Panc1 (cell line): Measurements from ENCODE around the gene ELAC1. TPM values are rescaled to one million over a fixed set of nuclear protein-coding genes. Genes with fewer than 3 reads are reported as not detected.

Source experiments
- ATAC-seq: fragments of 200-7000 bp; cut with Tn5 transposase; 2 replicates; pipeline ENCODE4 v1.9.1; 2020; ENCODE audit warnings: mild to moderate bottlenecking, moderate library complexity
- BruUV-seq: library from RNA; stranded (reverse); fragments of 400-500 nt; replicated peaks from 2 replicates; lab custom pipeline; 2021; lab: Mats Ljungman, UMichigan
- CTCF ChIA-PET: fragments of 300-600 bp; sonication (Branson Sonifier 250); formaldehyde crosslinking; loops from one replicate; lab custom pipeline; 2022; ENCODE audit warnings: antibody characterized with exemption; lab: Charles Lee
- POLR2A ChIA-PET: fragments of 300-600 bp; sonication (Branson Sonifier 250); formaldehyde crosslinking; loops from one replicate; lab custom pipeline; 2022; ENCODE audit warnings: antibody characterized with exemption; lab: Charles Lee
- DNase-seq: peaks from one replicate; pipeline ENCODE4 v3.0.0-alpha.2; 2010; ENCODE audit warnings: low read depth, low spot score
- H3K27ac ChIP-seq: 2 replicates; pipeline ENCODE4 v1.5.1; 2011; ENCODE audit warnings: mild to moderate bottlenecking, low read length, inconsistent platforms
- H3K27me3 ChIP-seq: fragments of 200-500 bp; sonication (Bioruptor generic); 2 replicates; pipeline ENCODE4 v1.6.0; 2014; ENCODE audit warnings: low read length, inconsistent platforms; ENCODE audit not compliant: control insufficient read depth, insufficient read depth
- H3K36me3 ChIP-seq: fragments of 200-500 bp; sonication (Bioruptor generic); 2 replicates; pipeline ENCODE4 v1.5.1; 2014; ENCODE audit warnings: inconsistent platforms, mild to moderate bottlenecking, low read length, moderate library complexity; ENCODE audit not compliant: control insufficient read depth, insufficient read depth
- H3K4me1 ChIP-seq: 2 replicates; pipeline ENCODE4 v1.5.1; 2011; ENCODE audit warnings: inconsistent platforms, mild to moderate bottlenecking, low read length, moderate library complexity; ENCODE audit not compliant: control insufficient read depth, insufficient read depth
- H3K4me3 ChIP-seq, 2 experiments: 2 replicates each; pipeline ENCODE4 v1.5.1; 2011 to 2012; ENCODE audit warnings: low read depth in 2 of 2, low read length in 2 of 2, mild to moderate bottlenecking in 2 of 2, inconsistent platforms in 1 of 2, moderate library complexity in 1 of 2
- H3K9me3 ChIP-seq: fragments of 200-500 bp; sonication (Bioruptor generic); 2 replicates; pipeline ENCODE4 v1.5.1; 2014; ENCODE audit warnings: low read depth, mild to moderate bottlenecking, inconsistent platforms, low read length, moderate library complexity; ENCODE audit not compliant: control insufficient read depth, insufficient read depth
- POLR2AphosphoS5 ChIP-seq: IDR thresholded peaks from 2 replicates; pipeline ENCODE4 v1.6.1; 2012; ENCODE audit warnings: mild to moderate bottlenecking, low read depth, low read length, moderate library complexity
- SIN3A ChIP-seq: IDR thresholded peaks from 2 replicates; pipeline ENCODE4 v1.6.1; 2012; ENCODE audit warnings: low read depth, mild to moderate bottlenecking, low read length, moderate library complexity, borderline replicate concordance; ENCODE audit not compliant: insufficient read depth
- TCF7L2 ChIP-seq: IDR thresholded peaks from 2 replicates; pipeline ENCODE4 v1.6.1; 2011; ENCODE audit warnings: mild to moderate bottlenecking, low read depth, low read length, inconsistent platforms
- in situ Hi-C: cut with HindIII; loops from 2 replicates; pipeline ENCODE4 v1.10.0; 2016; ENCODE audit warnings: low sequenced_read_pairs, low pct_unique_long_range_greater_than_20kb
- intact Hi-C: fragments of 100-400 bp; cut with micrococcal nuclease; formaldehyde crosslinking; loops from one replicate; pipeline ENCODE4 v1.10.0; 2022; ENCODE audit not compliant: unreplicated experiment
- total RNA-seq: library from RNA; stranded (reverse); gene quantifications from one replicate; pipeline ENCODE4 v1.2.1, GENCODE V29; 2021; ENCODE audit not compliant: unreplicated experiment
- TF ChIP-seq, protein P1 (sequence below): fragments of 450-650 bp; IDR thresholded peaks from 2 replicates; pipeline ENCODE4 v1.5.1; 2017; ENCODE audit warnings: mild to moderate bottlenecking
- TF ChIP-seq, protein P2 (sequence below), 2 experiments: IDR thresholded peaks; 2 replicates each; pipeline ENCODE4 v1.6.1; 2011 to 2012; ENCODE audit warnings: low read depth in 2 of 2, control low read depth in 1 of 2, low read length in 1 of 2, mild to moderate bottlenecking in 1 of 2, moderate library complexity in 1 of 2; ENCODE audit not compliant: insufficient read depth in 1 of 2

ELAC1 gene
- total RNA-seq, 1 experiment from 2014 or later, result 4.6 TPM

DNA sequence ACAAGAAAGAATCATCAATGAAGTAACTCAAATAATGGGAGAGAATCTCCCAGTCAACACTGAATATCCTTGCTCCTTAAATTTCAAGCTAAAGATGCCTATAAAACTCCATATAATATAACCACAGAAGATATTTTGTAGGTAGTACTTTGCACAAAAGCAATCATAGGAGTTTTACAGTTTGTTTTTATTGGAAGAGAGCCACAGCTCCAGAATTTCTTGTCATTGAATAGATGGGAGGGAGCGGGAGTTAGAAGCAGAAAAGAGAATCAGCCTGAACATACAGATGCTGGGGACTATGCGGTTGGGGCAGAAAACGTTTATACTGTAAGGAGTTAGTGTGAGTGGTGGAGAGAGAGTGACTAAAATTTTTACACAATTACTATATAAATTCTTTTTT is 43.9 kb downstream of the ELAC1 start:
- BruUV-seq, result no TSS peak
- TF ChIP-seq POLR2AphosphoS5 (no peak), SIN3A (no peak), TCF7L2 (no peak)
- TF ChIP-seq, protein P1, sequence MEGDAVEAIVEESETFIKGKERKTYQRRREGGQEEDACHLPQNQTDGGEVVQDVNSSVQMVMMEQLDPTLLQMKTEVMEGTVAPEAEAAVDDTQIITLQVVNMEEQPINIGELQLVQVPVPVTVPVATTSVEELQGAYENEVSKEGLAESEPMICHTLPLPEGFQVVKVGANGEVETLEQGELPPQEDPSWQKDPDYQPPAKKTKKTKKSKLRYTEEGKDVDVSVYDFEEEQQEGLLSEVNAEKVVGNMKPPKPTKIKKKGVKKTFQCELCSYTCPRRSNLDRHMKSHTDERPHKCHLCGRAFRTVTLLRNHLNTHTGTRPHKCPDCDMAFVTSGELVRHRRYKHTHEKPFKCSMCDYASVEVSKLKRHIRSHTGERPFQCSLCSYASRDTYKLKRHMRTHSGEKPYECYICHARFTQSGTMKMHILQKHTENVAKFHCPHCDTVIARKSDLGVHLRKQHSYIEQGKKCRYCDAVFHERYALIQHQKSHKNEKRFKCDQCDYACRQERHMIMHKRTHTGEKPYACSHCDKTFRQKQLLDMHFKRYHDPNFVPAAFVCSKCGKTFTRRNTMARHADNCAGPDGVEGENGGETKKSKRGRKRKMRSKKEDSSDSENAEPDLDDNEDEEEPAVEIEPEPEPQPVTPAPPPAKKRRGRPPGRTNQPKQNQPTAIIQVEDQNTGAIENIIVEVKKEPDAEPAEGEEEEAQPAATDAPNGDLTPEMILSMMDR, result no peak
- TF ChIP-seq, protein P2, sequence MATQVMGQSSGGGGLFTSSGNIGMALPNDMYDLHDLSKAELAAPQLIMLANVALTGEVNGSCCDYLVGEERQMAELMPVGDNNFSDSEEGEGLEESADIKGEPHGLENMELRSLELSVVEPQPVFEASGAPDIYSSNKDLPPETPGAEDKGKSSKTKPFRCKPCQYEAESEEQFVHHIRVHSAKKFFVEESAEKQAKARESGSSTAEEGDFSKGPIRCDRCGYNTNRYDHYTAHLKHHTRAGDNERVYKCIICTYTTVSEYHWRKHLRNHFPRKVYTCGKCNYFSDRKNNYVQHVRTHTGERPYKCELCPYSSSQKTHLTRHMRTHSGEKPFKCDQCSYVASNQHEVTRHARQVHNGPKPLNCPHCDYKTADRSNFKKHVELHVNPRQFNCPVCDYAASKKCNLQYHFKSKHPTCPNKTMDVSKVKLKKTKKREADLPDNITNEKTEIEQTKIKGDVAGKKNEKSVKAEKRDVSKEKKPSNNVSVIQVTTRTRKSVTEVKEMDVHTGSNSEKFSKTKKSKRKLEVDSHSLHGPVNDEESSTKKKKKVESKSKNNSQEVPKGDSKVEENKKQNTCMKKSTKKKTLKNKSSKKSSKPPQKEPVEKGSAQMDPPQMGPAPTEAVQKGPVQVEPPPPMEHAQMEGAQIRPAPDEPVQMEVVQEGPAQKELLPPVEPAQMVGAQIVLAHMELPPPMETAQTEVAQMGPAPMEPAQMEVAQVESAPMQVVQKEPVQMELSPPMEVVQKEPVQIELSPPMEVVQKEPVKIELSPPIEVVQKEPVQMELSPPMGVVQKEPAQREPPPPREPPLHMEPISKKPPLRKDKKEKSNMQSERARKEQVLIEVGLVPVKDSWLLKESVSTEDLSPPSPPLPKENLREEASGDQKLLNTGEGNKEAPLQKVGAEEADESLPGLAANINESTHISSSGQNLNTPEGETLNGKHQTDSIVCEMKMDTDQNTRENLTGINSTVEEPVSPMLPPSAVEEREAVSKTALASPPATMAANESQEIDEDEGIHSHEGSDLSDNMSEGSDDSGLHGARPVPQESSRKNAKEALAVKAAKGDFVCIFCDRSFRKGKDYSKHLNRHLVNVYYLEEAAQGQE (IDR thresholded peaks at IDR 0.05; ENCODE audit: insufficient read depth in 1 of 2, low read depth in 2 of 2, low read length in 1 of 2), result no peak
- no peak for ATAC-seq
- Histone ChIP-seq H3K36me3 (no peaks in the 10 kb centered on the region), H3K9me3 (no peaks in the 10 kb centered on the region), H3K27me3 (no peaks in the 10 kb centered on the region; the same call in 1 of the 2 replicates), H3K4me1 (no peaks in the 10 kb centered on the region), H3K27ac (no peak overlapping the region), H3K4me3 (no peak overlapping the region)
- in situ Hi-C loops (no loop called here), intact Hi-C loops (no loop called here)
- POLR2A ChIA-PET, result no interaction called here
- no peak for DNase-seq
- CTCF ChIA-PET, result no interaction called here

DNA sequence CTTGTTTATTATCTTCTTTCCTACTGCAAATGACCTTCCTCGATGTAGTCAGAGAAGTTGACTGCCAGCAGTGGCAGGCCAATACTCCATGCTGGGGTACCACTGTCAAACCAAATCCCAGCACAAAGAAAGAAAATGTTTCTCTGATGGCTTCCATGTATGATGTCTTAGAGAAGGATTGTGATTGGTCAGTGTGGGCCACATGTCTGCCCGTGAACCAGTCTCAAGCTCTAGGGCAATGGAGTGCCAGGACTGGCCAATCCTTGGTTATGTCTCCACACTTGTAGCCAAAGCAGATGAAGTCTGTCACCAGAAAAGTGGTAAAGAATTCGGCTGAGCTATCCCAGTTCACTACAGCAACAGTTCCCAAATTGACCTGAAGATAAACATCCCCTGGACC is 44.6 kb downstream of the ELAC1 start:
- DNase-seq (no peak), ATAC-seq (no peak)
- Histone ChIP-seq H3K36me3 (no peaks in the 10 kb centered on the region), H3K4me3 (no peak overlapping the region), H3K4me1 (no peaks in the 10 kb centered on the region), H3K27me3 (no peaks in the 10 kb centered on the region; the same call in 1 of the 2 replicates), H3K9me3 (no peaks in the 10 kb centered on the region), H3K27ac (no peak overlapping the region)
- in situ Hi-C loops (no loop called here), intact Hi-C loops (no loop called here)
- TF ChIP-seq POLR2AphosphoS5 (no peak), SIN3A (no peak), TCF7L2 (no peak)
- TF ChIP-seq, protein P1, result no peak
- TF ChIP-seq, protein P2 (IDR thresholded peaks at IDR 0.05; ENCODE audit: insufficient read depth in 1 of 2, low read depth in 2 of 2, low read length in 1 of 2), result no peak
- POLR2A ChIA-PET, result no interaction called here
- BruUV-seq, result no TSS peak
- CTCF ChIA-PET, result no interaction called here
